Mesendoderm (in vitro differentiated cells): Measurements from ENCODE around the gene CELSR2.
"Not testable (repeated sequence)": the region's sequence is repeated elsewhere in the genome, so short reads cannot be mapped to it uniquely, and the experiment has no call there.

Source experiments
- DNase-seq: peaks from one replicate; pipeline ENCODE4 v3.0.0; 2013
- H2AK5ac ChIP-seq: 2 replicates; pipeline ENCODE4 v1.6.1; 2013; ENCODE audit warnings: low read length, inconsistent platforms
- H2BK120ac ChIP-seq: 2 replicates; pipeline ENCODE4 v1.6.1; 2013; ENCODE audit warnings: low read depth, mild to moderate bottlenecking, low read length, moderate library complexity, mixed read lengths
- H2BK15ac ChIP-seq: replicated peaks from 2 replicates; pipeline ENCODE4 v1.6.1; 2013; ENCODE audit warnings: low read depth, mild to moderate bottlenecking, moderate library complexity
- H2BK5ac ChIP-seq: 2 replicates; pipeline ENCODE4 v1.6.1; 2013; ENCODE audit warnings: low read length, inconsistent platforms
- H3K18ac ChIP-seq: 2 replicates; pipeline ENCODE4 v1.6.1; 2013; ENCODE audit warnings: mild to moderate bottlenecking, low read length, mixed read lengths
- H3K23ac ChIP-seq: one replicate; pipeline ENCODE4 v1.6.1; 2013; ENCODE audit warnings: low read length
- H3K27ac ChIP-seq: 2 replicates; pipeline ENCODE4 v1.5.1; 2013; ENCODE audit warnings: low read depth, mild to moderate bottlenecking, inconsistent platforms, low read length, moderate library complexity
- H3K27me3 ChIP-seq: 2 replicates; pipeline ENCODE4 v1.6.1; 2013; ENCODE audit warnings: low read length, control low read depth, mild to moderate bottlenecking, inconsistent platforms; ENCODE audit not compliant: insufficient read depth, poor library complexity
- H3K36me3 ChIP-seq: 2 replicates; pipeline ENCODE4 v1.6.1; 2013; ENCODE audit warnings: low read length, inconsistent platforms; ENCODE audit not compliant: control insufficient read depth, insufficient read depth
- H3K4ac ChIP-seq: one replicate; pipeline ENCODE4 v1.6.1; 2013; ENCODE audit warnings: low read depth, mild to moderate bottlenecking, low read length, moderate library complexity
- H3K4me1 ChIP-seq: 2 replicates; pipeline ENCODE4 v1.6.1; 2013; ENCODE audit warnings: low read depth, low read length, inconsistent platforms; ENCODE audit not compliant: control insufficient read depth
- H3K4me2 ChIP-seq: 2 replicates; pipeline ENCODE4 v1.6.1; 2013; ENCODE audit warnings: low read length
- H3K4me3 ChIP-seq: 2 replicates; pipeline ENCODE4 v1.5.1; 2013; ENCODE audit warnings: mild to moderate bottlenecking, low read length
- H3K56ac ChIP-seq: one replicate; pipeline ENCODE4 v1.6.1; 2013; ENCODE audit warnings: low read length
- H3K79me1 ChIP-seq: 2 replicates; pipeline ENCODE4 v1.6.1; 2013; ENCODE audit warnings: low read length, inconsistent platforms
- H3K79me2 ChIP-seq: 2 replicates; pipeline ENCODE4 v1.6.1; 2013; ENCODE audit warnings: mild to moderate bottlenecking, low read length; ENCODE audit not compliant: control insufficient read depth, insufficient read depth
- H3K9ac ChIP-seq: 2 replicates; pipeline ENCODE4 v1.6.1; 2013; ENCODE audit warnings: low read length, inconsistent platforms
- H4K5ac ChIP-seq: one replicate; pipeline ENCODE4 v1.6.1; 2013; ENCODE audit warnings: low read length
- H4K8ac ChIP-seq: one replicate; pipeline ENCODE4 v1.6.1; 2013; ENCODE audit warnings: low read depth, mild to moderate bottlenecking, control low read depth, low read length, moderate library complexity
- WGBS: extraction: QIAGEN DNeasy Blood & Tissue Kit; methylation state at CpG from one replicate; pipeline ENCODE4 v1.1.7; 2013; ENCODE audit warnings: low lambda C conversion rate, missing lambda C conversion rate; ENCODE audit not compliant: insufficient coverage; ENCODE audit errors: extremely low coverage; 5-methylcytosine and 5-hydroxymethylcytosine counted together

Gene CELSR2

DNA sequence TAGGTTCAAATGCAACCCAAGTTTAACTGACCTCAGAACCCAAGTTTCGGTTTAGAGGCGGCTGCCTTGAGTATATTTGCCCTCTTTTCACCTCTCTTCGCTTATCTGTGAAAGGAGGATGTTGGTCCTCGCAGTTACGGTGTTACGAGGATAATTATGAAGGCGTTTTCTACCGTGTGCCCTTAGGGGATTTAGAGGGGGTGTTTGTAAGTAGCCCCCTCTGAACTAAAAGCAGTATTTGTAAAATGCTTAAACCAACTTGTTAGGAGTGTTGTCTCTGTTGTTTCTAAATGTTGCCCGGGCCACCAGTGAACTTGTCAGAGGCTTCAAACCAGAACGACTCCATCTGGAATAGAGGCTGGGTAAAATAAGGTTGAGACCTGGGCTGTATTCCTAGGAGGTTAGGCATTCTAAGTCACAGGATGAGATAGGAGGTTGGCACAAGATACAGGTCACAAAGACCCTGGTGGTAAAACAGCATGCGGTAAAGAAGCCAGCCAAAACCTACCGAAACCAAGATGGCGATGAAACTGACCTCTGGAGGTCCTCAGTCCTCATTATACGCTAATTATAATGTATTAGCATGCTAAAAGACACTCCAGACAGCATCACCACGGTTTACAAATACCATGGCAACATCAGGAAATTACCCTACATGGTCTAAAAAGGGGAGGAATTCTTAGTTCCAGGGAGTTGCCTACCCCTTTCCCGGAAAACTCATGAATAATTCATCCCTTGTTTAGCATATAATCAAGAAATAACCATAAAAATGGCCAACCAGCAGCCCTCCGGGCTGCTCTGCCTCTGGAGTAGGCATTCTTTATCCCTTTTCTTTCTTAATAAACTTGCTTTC is 34.6 kb downstream of the CELSR2 start:
- H3K27ac ChIP-seq, result no peak overlapping the region
- peak overlapping the region; percentile 63 for H3K18ac ChIP-seq
- no peak overlapping the region for H2BK5ac ChIP-seq
- peak overlapping the region; percentile 60 for H3K4me2 ChIP-seq
- H3K56ac ChIP-seq, result peak overlapping the region; percentile 95
- H3K23ac ChIP-seq, result no peak overlapping the region
- H3K27me3 ChIP-seq, result no peaks in the 10 kb centered on the region
- no peak overlapping the region for H2BK15ac ChIP-seq
- H3K9ac ChIP-seq, result peak overlapping the region; percentile 87
- H4K8ac ChIP-seq, result no peak overlapping the region
- peaks cover 13% of the 10 kb centered on the region for H3K79me2 ChIP-seq
- H2AK5ac ChIP-seq, result no peak overlapping the region
- H3K79me1 ChIP-seq, result peaks cover 12% of the 10 kb centered on the region
- no peak overlapping the region for H3K4me3 ChIP-seq
- H3K36me3 ChIP-seq, result peaks cover 4% of the 10 kb centered on the region
- WGBS, result no CpG with 5 or more reads among the region's 17 CpGs
- H2BK120ac ChIP-seq, result no peak overlapping the region
- H4K5ac ChIP-seq, result no peak overlapping the region
- DNase-seq, result peak; percentile 70
- H3K4me1 ChIP-seq, result peaks cover 5% of the 10 kb centered on the region
- H3K4ac ChIP-seq, result peak overlapping the region; percentile 41

DNA sequence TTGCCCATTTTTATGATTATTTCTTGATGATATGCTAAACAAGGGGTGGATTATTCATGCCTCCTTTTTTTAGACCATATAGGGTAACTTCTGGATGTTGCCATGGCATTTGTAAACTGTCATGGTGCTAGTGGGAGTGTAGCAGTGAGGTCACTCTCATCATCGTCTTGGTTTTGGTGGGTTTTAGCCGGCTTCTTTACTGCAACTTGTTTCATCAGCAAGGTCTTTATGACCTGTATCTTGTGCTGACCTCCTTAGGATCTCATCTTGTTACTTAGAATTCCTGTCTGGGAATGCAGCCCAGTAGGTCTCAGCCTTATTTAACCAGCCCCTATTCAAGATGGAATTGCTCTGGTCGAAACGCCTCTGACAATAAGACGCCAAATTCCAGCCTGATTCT is 37.4 kb downstream of the CELSR2 start:
- not testable (repeated sequence) for H3K4me3 ChIP-seq, H2AK5ac ChIP-seq, H3K4ac ChIP-seq, H3K4me2 ChIP-seq, H3K36me3 ChIP-seq, H3K9ac ChIP-seq, H3K56ac ChIP-seq, H2BK15ac ChIP-seq, H4K5ac ChIP-seq, H3K18ac ChIP-seq, H4K8ac ChIP-seq, H2BK120ac ChIP-seq, H2BK5ac ChIP-seq, H3K27me3 ChIP-seq, H3K23ac ChIP-seq, H3K27ac ChIP-seq, H3K4me1 ChIP-seq, H3K79me1 ChIP-seq
- no CpG with 5 or more reads among the region's 5 CpGs for WGBS
- H3K79me2 ChIP-seq, result peaks cover 11% of the 10 kb centered on the region
- peak; percentile 63 for DNase-seq

DNA sequence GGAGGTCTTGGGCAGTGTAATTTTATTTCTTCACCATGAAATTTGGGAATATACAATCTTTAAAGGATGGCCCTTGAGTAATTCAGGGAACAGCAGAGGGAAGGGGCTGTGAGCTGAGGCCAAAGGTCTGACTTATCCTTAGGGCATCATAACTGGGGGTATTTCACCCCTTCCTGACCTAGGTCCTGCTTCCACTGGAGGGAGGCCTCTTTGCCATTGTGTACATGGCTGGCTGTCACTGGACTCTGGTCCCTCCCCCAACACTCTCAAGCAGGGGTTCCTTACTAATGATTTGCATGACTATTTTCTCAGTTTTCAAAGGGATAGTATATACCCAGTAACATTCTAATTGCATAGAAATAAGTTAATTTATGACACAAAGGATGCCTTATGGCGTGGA is 40.8 kb downstream of the CELSR2 start:
- Histone ChIP-seq H2AK5ac (no peak overlapping the region), H3K9ac (no peak overlapping the region), H3K23ac (no peak overlapping the region), H2BK5ac (no peak overlapping the region), H3K79me2 (no peaks in the 10 kb centered on the region), H3K27ac (no peak overlapping the region), H3K4me2 (no peak overlapping the region), H3K4ac (no peak overlapping the region), H4K8ac (no peak overlapping the region), H3K27me3 (no peaks in the 10 kb centered on the region), H3K56ac (no peak overlapping the region), H3K18ac (no peak overlapping the region), H3K4me3 (no peak overlapping the region), H2BK120ac (no peak overlapping the region), H4K5ac (no peak overlapping the region), H2BK15ac (no peak overlapping the region), H3K36me3 (no peaks in the 10 kb centered on the region), H3K79me1 (no peaks in the 10 kb centered on the region), H3K4me1 (no peaks in the 10 kb centered on the region)
- DNase-seq, result no peak
- no CpG with 5 or more reads among the region's 1 CpG for WGBS

DNA sequence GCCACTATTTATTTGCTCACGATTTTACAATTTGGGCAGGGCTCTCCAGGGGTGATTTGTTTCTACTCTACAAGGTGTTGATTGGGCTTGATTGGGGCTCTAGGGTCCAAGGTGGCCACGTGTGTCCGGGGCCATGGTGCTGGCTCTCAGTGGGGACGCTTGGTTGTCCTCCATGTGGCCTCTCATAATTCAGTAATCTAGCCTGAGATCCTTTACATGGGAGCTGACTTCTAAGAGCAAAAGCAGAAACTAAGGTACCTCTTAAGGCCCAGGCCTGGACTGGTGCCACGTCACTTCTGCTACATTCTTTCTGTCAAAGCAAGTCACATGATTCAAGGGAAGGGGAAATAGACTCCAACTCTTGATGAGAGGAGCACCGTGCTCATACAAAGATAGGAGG is 41.7 kb downstream of the CELSR2 start:
- Histone ChIP-seq H3K36me3 (no peaks in the 10 kb centered on the region), H2BK15ac (no peak overlapping the region), H3K27me3 (no peaks in the 10 kb centered on the region), H3K4me1 (no peaks in the 10 kb centered on the region), H3K56ac (no peak overlapping the region), H3K4ac (no peak overlapping the region), H3K27ac (no peak overlapping the region), H3K79me1 (no peaks in the 10 kb centered on the region), H2BK5ac (no peak overlapping the region), H4K8ac (no peak overlapping the region), H3K79me2 (no peaks in the 10 kb centered on the region), H2BK120ac (no peak overlapping the region), H3K4me2 (no peak overlapping the region), H3K4me3 (no peak overlapping the region), H3K23ac (no peak overlapping the region), H3K18ac (no peak overlapping the region), H3K9ac (no peak overlapping the region), H4K5ac (no peak overlapping the region), H2AK5ac (no peak overlapping the region)
- no peak for DNase-seq
- WGBS, result no CpG with 5 or more reads among the region's 6 CpGs

DNA sequence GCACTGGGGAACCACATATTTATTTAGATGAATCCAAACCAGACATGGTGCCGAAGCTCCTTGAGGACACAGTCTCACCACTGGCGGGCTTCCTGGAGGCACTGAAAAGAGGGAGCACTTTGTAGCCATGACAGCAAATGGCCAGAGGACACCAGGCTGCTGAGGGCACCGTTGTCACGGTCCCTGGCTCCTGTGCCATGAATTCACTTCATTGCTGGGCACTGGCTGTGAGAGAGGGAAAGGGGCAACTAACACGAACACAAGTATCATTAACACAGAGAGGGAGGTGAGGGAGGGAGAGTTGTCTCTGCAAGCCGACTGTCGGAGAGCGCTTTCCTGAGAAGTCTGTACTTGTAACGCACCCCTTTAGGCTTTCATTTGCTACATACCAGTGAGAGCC is 43.0 kb downstream of the CELSR2 start:
- H3K4ac ChIP-seq, result no peak overlapping the region
- H3K36me3 ChIP-seq, result no peaks in the 10 kb centered on the region
- no peak overlapping the region for H2BK5ac ChIP-seq
- no peak overlapping the region for H2BK120ac ChIP-seq
- WGBS, result no CpG with 5 or more reads among the region's 9 CpGs
- H3K79me1 ChIP-seq, result no peaks in the 10 kb centered on the region
- no peak overlapping the region for H2AK5ac ChIP-seq
- no peaks in the 10 kb centered on the region for H3K79me2 ChIP-seq
- no peak overlapping the region for H3K4me3 ChIP-seq
- H3K23ac ChIP-seq, result no peak overlapping the region
- no peaks in the 10 kb centered on the region for H3K4me1 ChIP-seq
- no peak overlapping the region for H2BK15ac ChIP-seq
- no peak overlapping the region for H3K27ac ChIP-seq
- no peaks in the 10 kb centered on the region for H3K27me3 ChIP-seq
- H3K56ac ChIP-seq, result no peak overlapping the region
- DNase-seq, result no peak
- H4K5ac ChIP-seq, result no peak overlapping the region
- no peak overlapping the region for H3K4me2 ChIP-seq
- H3K9ac ChIP-seq, result no peak overlapping the region
- H3K18ac ChIP-seq, result no peak overlapping the region
- no peak overlapping the region for H4K8ac ChIP-seq

DNA sequence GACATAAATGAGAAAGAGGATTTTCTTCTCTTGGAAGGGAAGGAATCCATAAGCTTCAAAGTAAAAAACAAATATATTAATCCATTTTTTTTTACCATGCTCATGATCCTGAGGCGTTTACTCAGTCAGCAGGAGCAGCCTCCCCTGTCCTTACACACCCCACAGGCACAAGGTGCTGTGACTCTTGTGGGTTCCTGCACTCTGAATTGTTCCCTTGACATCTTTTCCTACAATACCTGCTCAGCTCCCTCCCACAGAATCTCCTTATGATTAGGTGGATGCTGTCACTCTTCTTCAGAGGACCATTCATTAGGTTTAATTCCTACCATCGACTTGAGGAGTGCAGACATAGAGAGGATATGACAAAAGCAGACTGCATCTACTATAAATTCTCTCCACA is 43.7 kb downstream of the CELSR2 start:
- H3K79me2 ChIP-seq, result no peaks in the 10 kb centered on the region
- no peak for DNase-seq
- no peaks in the 10 kb centered on the region for H3K27me3 ChIP-seq
- H2BK5ac ChIP-seq, result no peak overlapping the region
- H3K79me1 ChIP-seq, result no peaks in the 10 kb centered on the region
- no peak overlapping the region for H3K4me2 ChIP-seq
- no peak overlapping the region for H3K23ac ChIP-seq
- H2BK120ac ChIP-seq, result no peak overlapping the region
- no peak overlapping the region for H3K27ac ChIP-seq
- H3K36me3 ChIP-seq, result no peaks in the 10 kb centered on the region
- H3K18ac ChIP-seq, result no peak overlapping the region
- no CpG with 5 or more reads among the region's 2 CpGs for WGBS
- no peak overlapping the region for H3K9ac ChIP-seq
- no peak overlapping the region for H4K8ac ChIP-seq
- no peaks in the 10 kb centered on the region for H3K4me1 ChIP-seq
- H3K4ac ChIP-seq, result no peak overlapping the region
- no peak overlapping the region for H2AK5ac ChIP-seq
- no peak overlapping the region for H4K5ac ChIP-seq
- H2BK15ac ChIP-seq, result no peak overlapping the region
- H3K56ac ChIP-seq, result no peak overlapping the region
- no peak overlapping the region for H3K4me3 ChIP-seq
